Omental fat pad (tissue), 4 donors: ENCODE measurements around the gene PTGDS. TPM values are rescaled to one million over a fixed set of nuclear protein-coding genes. Genes with fewer than 3 reads are reported as not detected.

Source experiments
- ATAC-seq: fragments of 150-250 bp; one replicate; pipeline ENCODE4 v1.9.1; 2016; ENCODE audit warnings: mild to moderate bottlenecking, moderate library complexity; ENCODE audit not compliant: low FRiP score
- DNase-seq: peaks from one replicate; pipeline ENCODE4 v3.0.0-alpha.2; 2019; ENCODE audit warnings: low spot score
- total RNA-seq, 4 donors: library from RNA; depleted of rRNA; stranded (reverse); fragments of >200 nt; gene quantifications; one replicate each; pipeline ENCODE4 v1.1.0, GENCODE V29; 2016
- TF ChIP-seq, protein P1 (sequence below), 3 donors: fragments of 450-650 bp; IDR thresholded peaks; one replicate each; pipeline ENCODE4 v1.5.1; 2016 to 2017; ENCODE audit warnings: antibody characterized with exemption in 3 of 3, mild to moderate bottlenecking in 3 of 3, moderate library complexity in 2 of 3

The PTGDS gene
- total RNA-seq, 4 donors from 2014 or later: 76.9 to 173 (median 118) TPM

DNA sequence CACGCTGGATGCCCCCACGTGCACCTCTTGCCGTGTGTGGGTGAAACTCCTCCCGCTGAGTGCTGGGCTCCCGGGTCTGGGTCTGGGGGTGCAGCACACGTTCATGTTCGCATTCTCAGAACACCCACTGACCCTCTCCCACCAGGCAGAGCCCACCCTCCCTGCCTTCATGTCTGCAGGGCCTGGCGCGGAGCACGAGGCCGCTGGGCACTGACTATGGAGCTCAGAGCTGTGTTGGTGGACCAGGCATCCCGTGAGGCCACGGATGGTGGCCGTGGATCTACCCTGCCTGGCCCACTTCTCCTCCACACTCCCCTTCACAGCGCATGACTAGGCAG, 16.4 kb upstream of the PTGDS start:
- ATAC-seq (no peak), DNase-seq (no peak)
- TF ChIP-seq, protein P1, sequence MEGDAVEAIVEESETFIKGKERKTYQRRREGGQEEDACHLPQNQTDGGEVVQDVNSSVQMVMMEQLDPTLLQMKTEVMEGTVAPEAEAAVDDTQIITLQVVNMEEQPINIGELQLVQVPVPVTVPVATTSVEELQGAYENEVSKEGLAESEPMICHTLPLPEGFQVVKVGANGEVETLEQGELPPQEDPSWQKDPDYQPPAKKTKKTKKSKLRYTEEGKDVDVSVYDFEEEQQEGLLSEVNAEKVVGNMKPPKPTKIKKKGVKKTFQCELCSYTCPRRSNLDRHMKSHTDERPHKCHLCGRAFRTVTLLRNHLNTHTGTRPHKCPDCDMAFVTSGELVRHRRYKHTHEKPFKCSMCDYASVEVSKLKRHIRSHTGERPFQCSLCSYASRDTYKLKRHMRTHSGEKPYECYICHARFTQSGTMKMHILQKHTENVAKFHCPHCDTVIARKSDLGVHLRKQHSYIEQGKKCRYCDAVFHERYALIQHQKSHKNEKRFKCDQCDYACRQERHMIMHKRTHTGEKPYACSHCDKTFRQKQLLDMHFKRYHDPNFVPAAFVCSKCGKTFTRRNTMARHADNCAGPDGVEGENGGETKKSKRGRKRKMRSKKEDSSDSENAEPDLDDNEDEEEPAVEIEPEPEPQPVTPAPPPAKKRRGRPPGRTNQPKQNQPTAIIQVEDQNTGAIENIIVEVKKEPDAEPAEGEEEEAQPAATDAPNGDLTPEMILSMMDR (IDR thresholded peaks at IDR 0.05): no peak

DNA sequence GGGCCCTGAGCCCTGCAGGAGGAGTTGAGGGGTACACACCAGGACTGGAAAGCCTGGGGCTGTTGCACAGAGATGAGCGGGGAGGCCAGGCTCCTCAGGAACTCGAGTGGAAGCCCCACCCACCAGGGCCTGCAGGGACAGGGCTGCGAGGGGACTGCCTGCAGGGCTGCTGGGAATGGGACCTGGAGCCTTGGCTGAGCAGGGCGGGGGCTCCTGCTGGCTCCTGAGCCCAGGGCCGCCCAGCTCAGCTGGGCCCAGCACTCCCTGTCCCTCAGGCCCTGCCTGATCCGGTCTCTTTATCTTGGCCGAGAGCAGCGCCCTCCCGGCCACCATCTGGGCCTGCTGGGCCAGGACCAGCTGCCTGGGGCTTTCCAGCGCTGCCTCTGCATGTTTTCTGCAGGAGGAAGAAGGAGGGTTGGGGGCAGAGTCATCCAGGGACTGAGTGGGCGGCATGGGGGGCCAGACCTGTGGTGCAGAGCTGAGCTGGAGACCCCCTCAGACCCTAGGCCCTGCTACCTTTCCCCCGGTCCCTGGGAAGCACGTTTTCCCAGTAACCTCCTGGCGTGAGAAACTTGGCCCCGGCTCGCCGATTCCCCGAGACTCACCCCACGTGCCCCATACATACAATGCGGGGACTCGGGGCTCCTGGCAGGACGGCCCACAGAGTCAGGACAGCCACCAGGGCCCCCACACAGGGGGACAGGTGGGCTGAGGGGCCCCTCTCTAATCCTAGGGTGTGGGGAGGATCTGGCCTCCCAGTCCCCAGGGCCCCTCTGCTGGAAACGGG, 15.8 kb upstream of the PTGDS start:
- TF ChIP-seq, protein P1 (IDR thresholded peaks at IDR 0.05): no peak
- no peak for DNase-seq

GRCh38 chr9:136962163-136962562, 15.1 kb upstream of the PTGDS start:
- ATAC-seq (no peak), DNase-seq (no peak)
- TF ChIP-seq, protein P1 (IDR thresholded peaks at IDR 0.05): no peak

More for the DNA sequence above, 15.8 kb upstream of the PTGDS start:
- ATAC-seq: no peak

DNA sequence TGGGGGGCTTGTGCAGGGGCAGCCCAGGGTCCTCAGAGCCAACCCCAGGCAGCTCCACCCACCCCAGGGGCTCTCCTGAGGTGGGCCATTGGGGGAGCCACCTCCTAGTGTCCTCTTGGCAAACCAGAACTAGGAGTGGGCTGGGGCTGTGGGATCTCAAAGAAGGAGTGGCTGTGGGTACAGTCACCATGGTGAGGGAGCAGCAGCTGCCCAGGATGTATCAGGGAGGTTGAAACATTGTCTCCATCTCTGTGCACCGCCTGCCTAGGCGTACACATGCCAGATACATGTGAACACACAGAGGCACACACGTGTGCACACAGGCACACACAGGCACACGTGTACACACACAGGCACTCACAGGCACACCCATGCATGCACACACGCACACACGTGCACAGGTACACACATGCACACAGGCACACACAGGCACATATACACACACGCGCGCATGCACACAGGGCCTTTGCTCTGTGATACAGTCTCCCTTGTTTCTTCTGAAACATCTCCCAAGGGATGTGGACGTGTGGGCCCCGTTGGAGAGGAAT, 14.5 kb upstream of the PTGDS start:
- ATAC-seq (no peak), DNase-seq (no peak)
- TF ChIP-seq, protein P1 (IDR thresholded peaks at IDR 0.05): no peak

DNA sequence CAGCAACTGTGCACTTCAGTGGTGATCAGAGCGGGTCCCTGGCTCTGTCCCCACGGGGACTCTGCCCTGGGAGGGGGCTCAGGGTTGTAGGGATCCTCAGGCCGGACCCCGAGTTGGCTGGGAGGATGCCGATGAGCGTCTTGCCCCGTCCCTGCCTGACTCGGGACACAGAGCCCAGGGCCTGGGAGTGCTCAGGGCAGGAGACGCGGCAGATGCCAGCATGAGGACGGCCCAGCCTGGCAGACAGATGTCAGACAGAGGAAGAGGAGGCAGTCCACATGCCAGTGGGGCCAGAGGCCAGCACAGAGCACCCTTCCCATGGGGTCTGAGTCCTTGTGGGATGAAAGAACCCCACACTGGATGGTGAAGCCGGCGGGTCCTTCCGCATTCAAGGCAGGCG, 14.0 kb upstream of the PTGDS start:
- TF ChIP-seq, protein P1 (IDR thresholded peaks at IDR 0.05): no peak
- no peak for DNase-seq
- no peak for ATAC-seq

- no peak for DNase-seq
- ATAC-seq: no peak
- TF ChIP-seq, protein P1 (IDR thresholded peaks at IDR 0.05): no peak
Observed at GRCh38 chr9:136963751-136964150, 13.6 kb upstream of the PTGDS start.

DNA sequence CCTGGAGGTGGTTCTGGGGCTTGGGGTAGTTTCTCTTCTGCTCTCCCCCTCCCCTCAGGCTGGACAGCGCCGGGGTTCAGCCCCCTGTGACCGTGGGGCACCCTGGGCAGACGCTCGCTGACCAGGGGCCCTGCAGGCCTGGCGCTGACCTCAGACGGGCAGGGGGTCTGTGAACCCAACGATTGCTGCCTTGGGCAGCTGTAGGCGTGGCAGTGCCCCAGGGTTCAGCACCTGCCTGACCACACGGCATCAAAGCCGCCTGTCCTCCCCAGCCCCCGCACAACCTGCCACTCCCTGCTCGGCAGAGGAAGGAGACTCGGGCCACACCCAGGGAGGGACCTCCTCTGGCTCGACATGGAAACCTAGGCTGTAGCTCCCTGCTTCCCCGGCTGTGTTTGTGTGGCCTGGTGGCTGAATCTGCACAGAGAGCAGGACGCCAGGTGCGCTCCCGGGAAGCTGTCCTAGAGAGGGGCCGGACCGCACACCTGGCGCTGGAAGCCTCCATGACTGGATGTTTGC, 13.1 kb upstream of the PTGDS start:
- ATAC-seq (no peak), DNase-seq (no peak)
- TF ChIP-seq, protein P1 (IDR thresholded peaks at IDR 0.05): no peak
